Hippocampal formation (tissue), 2 donors: ENCODE results near the gene DGLUCY.
"Not testable (repeated sequence)": the region's sequence is repeated elsewhere in the genome, so short reads cannot be mapped to it uniquely, and the experiment has no call there.

Experiments
- DNase-seq, 2 donors: peaks; one replicate each; lab custom pipeline; 2025; lab: John Stamatoyannopoulos, UW

Gene DGLUCY

DNA sequence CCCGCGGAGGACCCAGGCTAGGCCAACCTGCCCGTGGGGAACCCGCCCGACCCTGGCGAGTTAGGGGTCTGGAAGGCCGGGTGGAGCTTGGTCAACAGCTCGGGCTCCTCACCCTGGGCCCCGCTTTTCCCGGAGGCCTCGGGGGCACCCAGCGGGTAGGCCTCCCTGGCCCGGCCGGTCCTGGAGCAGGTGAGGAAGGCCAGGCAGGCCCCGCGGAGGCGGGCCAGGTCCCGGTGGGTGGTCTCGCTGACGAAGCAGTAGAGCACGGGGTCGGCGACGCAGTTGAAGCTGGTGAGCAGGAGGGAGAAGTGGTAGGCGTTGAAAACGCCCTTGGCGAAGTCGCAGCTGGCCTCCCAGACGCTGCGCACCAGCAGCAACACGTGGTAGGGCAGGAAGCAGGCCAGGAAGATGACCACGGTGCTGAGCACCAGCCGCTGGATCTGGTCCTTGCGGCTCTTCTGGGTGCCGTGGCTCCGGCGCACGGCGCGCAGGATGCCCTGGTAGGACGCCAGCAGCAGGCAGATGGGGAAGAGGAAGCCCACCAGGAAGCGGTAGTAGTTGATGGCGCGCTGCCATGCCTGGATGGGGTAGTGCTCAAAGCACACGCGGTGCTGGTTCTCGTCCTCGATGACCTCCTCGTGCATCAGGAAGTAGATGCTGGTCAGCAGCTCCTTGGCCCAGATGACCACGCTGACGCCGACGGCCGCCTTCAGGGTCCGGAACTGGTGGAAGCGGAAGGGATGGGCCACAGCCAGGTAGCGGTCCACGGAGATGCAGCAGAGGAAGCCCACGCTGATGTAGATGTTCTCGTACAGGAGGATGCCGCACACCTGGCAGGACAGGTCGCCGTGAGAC lies 120.3 kb downstream of the DGLUCY start:
- DNase-seq, result no peak

- DNase-seq, result no peak
Measured at GRCh38 chr14:91234791-91235114, 120.9 kb downstream of the DGLUCY start.

DNA sequence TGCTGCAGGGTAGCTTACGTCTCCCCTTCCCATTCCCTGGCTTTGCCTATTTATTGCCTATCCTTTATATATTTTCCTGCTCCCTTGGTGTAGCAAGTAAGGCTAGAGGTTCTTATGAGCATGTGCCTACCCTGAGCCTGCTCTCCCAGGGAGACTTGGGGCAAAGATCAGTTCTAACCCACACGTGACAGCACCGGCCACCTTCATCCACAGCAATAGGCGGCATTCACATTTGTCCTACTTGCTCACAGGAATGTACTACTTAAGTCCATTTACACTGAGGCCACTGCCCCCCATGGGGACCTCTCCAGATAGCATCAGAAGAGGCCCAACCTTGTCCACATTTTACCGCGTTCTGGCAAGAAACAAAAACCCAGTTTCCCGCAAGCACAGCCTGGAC lies 122.0 kb downstream of the DGLUCY start:
- DNase-seq, result no peak

DNA sequence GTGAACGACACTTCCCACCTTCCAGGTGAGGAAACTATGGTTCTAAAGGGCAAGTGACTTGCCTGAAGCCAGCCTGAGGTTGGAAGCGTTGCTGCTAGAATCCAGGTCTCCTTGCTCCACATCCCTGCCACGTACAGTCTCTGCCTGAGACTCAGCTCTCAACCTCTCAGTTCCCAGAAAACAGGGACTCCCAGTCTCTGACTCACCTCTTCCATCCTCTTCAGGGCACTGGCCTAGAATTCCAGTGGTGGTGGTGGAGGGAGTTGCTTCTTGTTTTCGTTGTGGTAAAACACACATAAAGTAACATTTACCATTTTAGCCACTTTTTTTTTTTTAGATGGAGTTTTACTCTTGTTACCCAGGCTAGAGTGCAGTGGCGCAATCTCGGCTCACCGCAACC lies 123.3 kb downstream of the DGLUCY start:
- no peak for DNase-seq

DNA sequence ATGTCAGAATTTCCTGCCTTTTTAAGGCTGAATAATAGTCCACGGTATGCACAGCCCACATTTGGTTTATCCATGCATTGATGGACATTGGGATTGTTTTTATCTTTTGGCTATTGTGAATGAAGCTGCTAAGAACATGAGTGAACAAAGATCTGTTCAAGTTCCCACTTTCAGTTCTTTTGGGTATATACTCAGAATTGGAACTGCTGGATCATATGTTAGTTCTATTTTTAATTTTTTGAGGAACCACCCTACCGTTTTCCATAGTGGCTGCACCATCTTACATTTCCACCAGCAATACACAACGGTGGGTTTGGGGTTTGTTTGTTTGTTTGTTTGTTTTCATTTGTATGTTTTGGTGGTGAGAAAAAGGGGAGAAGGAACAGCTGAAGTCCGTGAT lies 124.2 kb downstream of the DGLUCY start:
- DNase-seq, result no peak

GRCh38 chr14:91238661-91239060 lies 124.8 kb downstream of the DGLUCY start:
- no peak for DNase-seq

DNA sequence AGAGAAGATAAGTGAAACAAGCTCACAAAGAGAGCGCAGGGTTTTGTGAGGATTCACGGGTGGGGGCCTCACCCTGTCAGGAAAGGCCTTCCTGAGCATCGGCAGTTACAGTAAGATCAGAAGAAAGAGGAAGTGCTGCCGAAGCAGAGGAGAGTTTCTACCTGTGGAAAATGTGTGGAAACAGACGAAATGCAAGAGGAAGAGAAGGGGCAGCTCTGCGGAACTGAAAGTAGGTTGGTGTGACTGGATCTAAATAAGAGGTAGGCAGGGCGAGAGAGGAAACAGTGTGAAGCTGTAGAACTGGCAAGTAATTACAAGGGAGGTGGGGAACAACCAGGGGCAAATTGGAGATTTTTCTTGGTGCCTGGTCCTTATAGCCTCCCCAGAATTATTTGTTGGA lies 128.0 kb downstream of the DGLUCY start:
- no peak for DNase-seq

GRCh38 chr14:91242635-91243034 lies 128.8 kb downstream of the DGLUCY start:
- DNase-seq, result no peak

DNA sequence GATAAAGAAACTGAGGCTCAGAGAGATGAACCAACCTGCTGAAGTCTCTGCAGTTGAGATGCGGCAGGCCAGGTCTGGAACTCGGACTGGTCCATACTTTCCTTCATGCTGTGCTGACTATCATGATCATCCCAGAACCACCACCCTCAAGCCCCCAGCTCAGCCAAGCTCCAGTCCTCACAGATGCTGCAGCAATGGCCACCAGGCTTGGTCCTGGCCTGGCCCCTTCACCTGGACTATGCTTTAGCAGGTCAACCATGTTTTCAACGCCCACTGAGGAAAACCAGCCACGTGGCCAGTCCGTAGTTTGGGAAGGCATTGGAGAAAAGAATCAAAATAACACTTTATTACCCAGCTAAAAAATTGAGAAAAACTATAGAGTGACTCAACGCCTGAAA lies 129.2 kb downstream of the DGLUCY start:
- no peak for DNase-seq

DNA sequence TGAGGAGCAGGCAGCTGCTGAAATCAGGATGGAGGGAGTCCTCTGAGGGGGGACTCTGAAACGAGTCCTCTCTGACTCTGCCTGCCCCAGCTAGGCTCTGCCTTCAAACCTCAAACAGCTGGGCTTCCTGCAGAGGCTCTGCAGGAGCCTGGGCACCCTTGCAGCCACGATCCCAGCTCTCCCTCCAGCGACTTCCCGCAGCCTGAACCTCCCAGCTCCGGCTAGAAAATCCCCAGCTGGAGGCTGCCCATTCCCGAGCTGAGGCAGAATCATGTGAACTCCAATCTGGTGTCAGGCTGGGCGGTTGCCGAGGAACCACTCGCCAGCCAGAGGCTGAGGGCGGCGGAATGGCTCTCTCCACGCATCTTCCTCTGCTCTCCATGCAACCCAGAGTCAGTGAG lies 130.6 kb downstream of the DGLUCY start, which contains the start of gene GPR68:
GPR68 (minus strand) TSS at position 204 of the 401 bp plus-strand sequence. CDS start 9,654 bp downstream, outside the sequence.
- DNase-seq, result peak; percentile 19 to 20

DNA sequence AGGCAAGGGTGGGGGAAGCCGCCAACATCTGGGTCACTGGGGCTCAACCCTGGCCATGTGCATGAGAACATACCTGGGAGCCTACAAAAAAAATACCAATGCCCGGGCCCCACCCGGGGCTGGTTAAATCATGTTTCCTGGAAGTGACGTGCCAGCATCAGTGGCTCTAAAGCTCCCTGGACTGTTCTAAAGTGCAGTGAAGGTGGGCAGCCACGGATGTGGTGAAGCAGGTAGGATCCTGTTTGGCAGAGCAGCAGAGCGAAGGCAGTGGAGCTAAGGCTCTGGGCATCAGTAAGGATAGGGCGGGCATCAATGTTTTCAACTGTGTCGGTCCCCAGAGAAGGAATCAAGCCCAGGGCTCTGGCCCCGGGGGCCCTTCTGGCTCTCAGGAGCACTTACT lies 131.2 kb downstream of the DGLUCY start:
- DNase-seq, result no peak

- DNase-seq, result not testable (repeated sequence)
Measured at GRCh38 chr14:91245616-91246015, 131.7 kb downstream of the DGLUCY start.

DNA sequence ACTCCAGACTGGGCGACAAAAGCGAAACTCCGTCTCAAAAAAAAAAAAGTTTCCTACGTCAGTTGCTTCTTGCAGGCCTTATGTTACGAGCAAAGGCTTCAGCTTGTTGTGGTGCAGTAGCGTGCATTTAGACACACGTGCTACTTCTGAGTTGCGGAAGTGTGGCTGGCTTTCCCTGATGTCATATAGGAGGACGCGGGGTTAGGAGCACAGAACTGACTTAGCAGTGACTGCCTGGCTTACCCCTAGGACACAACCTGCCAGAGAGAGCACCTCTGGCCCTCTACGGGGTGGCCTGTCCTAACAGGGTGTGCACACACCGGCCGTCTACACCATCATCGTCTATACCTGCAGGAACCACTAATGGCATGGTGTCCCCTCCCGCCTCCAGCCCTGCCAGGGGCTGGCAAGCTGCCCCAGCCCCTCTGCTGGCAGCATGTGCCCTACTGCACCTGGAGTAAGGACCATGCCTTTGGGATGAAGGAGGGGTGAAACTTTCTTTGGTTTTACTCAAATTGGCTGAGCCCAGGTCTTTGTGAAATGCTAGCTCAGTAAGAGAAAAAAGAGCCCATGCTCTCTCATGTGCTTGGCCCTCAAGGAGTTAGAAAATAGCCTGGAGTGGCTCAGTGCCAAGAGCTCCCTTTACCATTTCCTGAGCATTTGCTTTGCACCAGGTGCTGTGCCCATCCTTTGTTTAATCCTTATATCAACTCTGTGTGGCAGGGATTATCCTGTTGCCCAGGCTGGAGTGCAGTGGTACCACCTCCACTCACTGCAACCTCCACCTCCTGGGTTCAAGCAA lies 132.4 kb downstream of the DGLUCY start:
- DNase-seq, result no peak

- no peak for DNase-seq
Measured at GRCh38 chr14:91249841-91250616, 136.2 kb downstream of the DGLUCY start.

DNA sequence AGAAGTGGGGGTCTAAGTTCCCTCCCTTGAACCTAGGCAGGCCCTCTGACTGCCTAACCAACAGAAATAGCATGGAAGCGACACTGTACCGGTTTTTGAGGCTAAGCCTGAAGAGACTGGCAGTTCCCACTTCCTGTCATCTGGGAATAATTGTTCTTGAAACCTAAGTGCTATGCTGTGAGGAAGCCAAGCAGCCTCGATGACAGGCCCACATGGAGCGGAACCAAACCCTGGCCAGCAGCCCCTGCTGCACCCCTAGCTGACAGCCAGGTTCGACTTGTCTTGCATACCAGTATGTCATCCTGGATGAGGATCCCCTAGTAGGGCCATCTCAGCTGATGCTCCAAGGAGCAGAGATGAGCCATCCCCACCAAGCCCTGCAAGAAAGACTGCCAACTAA lies 137.0 kb downstream of the DGLUCY start:
- DNase-seq, result no peak

DNA sequence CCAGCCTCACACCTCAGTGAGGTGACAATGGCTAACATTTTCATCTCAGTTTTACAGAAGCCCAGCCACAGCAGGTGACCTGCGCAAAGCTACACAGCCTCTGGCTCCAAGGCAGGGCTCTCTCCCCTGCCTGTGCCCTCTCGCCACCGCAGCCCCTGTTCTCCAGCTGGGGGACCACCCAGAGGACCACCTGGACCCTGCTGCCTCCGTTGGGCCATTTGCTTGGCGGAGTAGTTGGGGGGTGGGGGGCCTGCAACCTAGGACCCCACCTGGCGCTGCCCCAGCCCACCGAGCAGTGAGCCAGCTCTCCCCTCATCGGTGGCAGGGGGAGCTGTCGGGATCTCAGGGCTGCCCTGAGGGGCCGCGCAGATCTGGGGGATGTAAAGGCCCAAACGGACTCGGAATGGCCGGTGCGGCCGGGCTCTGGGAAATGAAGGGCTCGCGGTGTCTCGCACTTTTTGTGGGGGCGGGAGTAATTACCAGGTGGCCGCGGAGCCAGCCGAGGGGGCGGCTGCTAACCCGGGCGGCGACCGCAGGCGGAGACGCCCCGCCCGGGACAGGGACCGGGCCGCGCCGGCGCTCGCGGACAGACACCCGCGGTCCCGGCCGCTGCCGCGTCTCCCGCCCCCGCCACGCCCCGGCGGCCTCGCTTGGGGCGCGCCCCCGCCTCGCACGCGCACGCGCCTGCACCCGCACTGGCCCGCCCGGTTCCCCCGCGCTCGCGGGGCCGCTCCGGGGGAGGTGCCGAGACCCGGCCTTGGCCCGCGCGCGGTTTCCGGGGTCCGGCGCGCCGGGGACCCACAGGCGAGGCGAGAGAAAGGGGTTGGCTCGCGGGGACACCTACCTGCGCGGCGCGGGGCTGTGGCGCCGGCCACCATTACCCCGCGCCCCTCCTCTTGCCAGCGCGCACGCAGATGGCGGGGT lies 139.3 kb downstream of the DGLUCY start:
- DNase-seq, result no peak

- no peak for DNase-seq
Measured at GRCh38 chr14:91253795-91254323, 140.0 kb downstream of the DGLUCY start.

- no peak for DNase-seq
Measured at GRCh38 chr14:91254461-91254860, 140.6 kb downstream of the DGLUCY start.

DNA sequence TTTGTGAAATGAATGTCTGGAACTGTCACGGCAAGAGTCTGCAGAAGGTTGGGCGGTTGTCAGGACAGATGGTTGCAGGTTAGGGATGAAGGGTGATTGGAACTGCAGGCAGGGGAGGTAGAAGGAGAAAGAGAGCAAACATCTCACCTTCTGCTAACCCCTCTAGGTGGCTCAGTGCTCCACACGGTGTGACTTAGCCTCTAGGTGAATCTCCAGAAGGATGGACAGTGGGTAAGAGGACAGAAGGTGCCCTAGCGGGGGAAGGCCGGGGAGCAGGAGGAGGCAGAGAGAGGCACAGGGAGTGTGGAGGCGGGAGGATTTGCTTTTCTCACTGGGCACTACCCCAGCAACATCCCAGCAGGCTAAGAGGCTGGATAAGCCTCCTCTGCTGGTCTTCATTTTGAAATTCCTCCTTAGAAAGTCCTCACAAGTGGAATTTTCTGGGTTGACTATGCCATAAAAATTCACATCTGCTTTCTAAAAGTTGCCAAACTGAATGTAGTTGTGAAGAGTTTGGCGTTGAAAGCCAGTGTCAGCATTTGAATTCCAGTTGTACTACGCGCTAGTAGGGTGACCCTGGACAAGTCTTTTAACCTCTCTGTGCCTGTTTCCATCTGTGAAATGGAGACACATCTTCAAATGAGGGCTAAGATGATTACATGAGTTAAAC lies 141.3 kb downstream of the DGLUCY start:
- no peak for DNase-seq

- DNase-seq, result no peak
Measured at GRCh38 chr14:91256661-91257060, 142.8 kb downstream of the DGLUCY start.
